ENCODE measurements around the gene PHACTR3. TPM values are rescaled to one million over a fixed set of nuclear protein-coding genes. Genes with fewer than 3 reads are reported as not detected.

PHACTR3 gene
- total RNA-seq, 5 donors from 2014 or later (not counting 1 experiment from before 2014, with no cell fraction given): not detected

- POLR2A ChIA-PET: no interaction called here
- no peaks in the 10 kb centered on the region for H3K9me3 ChIP-seq
- ATAC-seq (replicated peaks in 1 of 4) (no peak), DNase-seq (no peak)
- CTCF ChIA-PET: no interaction called here
- peaks cover 0 to 2% (median 0%) of the 10 kb centered on the region in 3 donors for H3K4me1 Mint-ChIP-seq
- no peak overlapping the region for H3K27ac Mint-ChIP-seq
- no peak overlapping the region for H3K4me3 Mint-ChIP-seq
- WGBS (ENCODE audit: insufficient coverage): no CpG with 5 or more reads among the region's 1 CpG
- H3K36me3 ChIP-seq (ENCODE audit: control insufficient read depth in 2 of 2, extremely low read depth in 1 of 2, insufficient read depth in 1 of 2, low read length in 1 of 2): no peaks in the 10 kb centered on the region
- H3K27ac ChIP-seq (ENCODE audit: low read length): no peak overlapping the region
- H3K4me3 ChIP-seq (ENCODE audit: control insufficient read depth in 1 of 2, extremely low read depth in 1 of 2, low read length in 1 of 2): no peak overlapping the region
- peaks cover 0 to 4% (median 0%) of the 10 kb centered on the region in 3 donors for H3K9me3 Mint-ChIP-seq
- H3K36me3 Mint-ChIP-seq: peaks cover 12% of the 10 kb centered on the region
- no peaks in the 10 kb centered on the region for H3K27me3 Mint-ChIP-seq
- no peaks in the 10 kb centered on the region for H3K4me1 ChIP-seq (ENCODE audit: control insufficient read depth in 1 of 2, extremely low read depth in 1 of 2, insufficient read depth in 2 of 2, low read length in 2 of 2)
- H3K27me3 ChIP-seq (replicated peaks in 1 of 2; ENCODE audit: control insufficient read depth in 2 of 2, extremely low read depth in 1 of 2, insufficient read depth in 2 of 2, low read length in 1 of 2): no peaks in the 10 kb centered on the region
Measured at GRCh38 chr20:59891581-59891980, 287.2 kb downstream of the PHACTR3 start.

- peaks cover 3 to 7% of the 10 kb centered on the region in 2 donors for H3K27me3 Mint-ChIP-seq
- Histone ChIP-seq H3K27me3 (replicated peaks in 1 of 2; ENCODE audit: control insufficient read depth in 2 of 2, extremely low read depth in 1 of 2, insufficient read depth in 2 of 2, low read length in 1 of 2) (peaks cover 0 to 3% of the 10 kb centered on the region in 2 experiments), H3K4me3 (ENCODE audit: control insufficient read depth in 1 of 2, extremely low read depth in 1 of 2, low read length in 1 of 2) (no peak overlapping the region), H3K4me1 (ENCODE audit: control insufficient read depth in 1 of 2, extremely low read depth in 1 of 2, insufficient read depth in 2 of 2, low read length in 2 of 2) (no peaks in the 10 kb centered on the region), H3K36me3 (ENCODE audit: control insufficient read depth in 2 of 2, extremely low read depth in 1 of 2, insufficient read depth in 1 of 2, low read length in 1 of 2) (no peaks in the 10 kb centered on the region), H3K27ac (ENCODE audit: low read length) (no peak overlapping the region), H3K9me3 (no peaks in the 10 kb centered on the region)
- no peak overlapping the region for H3K27ac Mint-ChIP-seq
- ATAC-seq (replicated peaks in 1 of 4): no peak
- CTCF ChIA-PET: interaction anchor here in 1 of 2 donors (0.7 kb wide), 1 partner anchor 27 kb away, joined by 4 read pairs; no protein-coding TSS in a partner anchor
- WGBS (ENCODE audit: insufficient coverage): no CpG with 5 or more reads among the region's 1 CpG
- H3K4me1 Mint-ChIP-seq: no peaks in the 10 kb centered on the region
- H3K9me3 Mint-ChIP-seq: no peaks in the 10 kb centered on the region
- POLR2A ChIA-PET: no interaction called here
- peaks cover 3% of the 10 kb centered on the region for H3K36me3 Mint-ChIP-seq
- DNase-seq: no peak
- no peak overlapping the region for H3K4me3 Mint-ChIP-seq
Measured at GRCh38 chr20:59895908-59896307, 291.6 kb downstream of the PHACTR3 start.
